HepG2 (cell line): ENCODE measurements around the gene THOP1. TPM values are rescaled to one million over a fixed set of nuclear protein-coding genes. Genes with fewer than 3 reads are reported as not detected.
A peak's percentile ranks its signal among the peaks of the same experiment; 100 is the strongest.

ENCODE experiments used
- AKAP8 ChIP-seq: sonication (generic); formaldehyde crosslinking; IDR thresholded peaks from 2 replicates; pipeline ENCODE4 v1.5.1; 2020; ENCODE audit warnings: mild to moderate bottlenecking, missing genetic modification reagents
- ARNTL ChIP-seq: sonication (generic); formaldehyde crosslinking; IDR thresholded peaks from 2 replicates; pipeline ENCODE4 v1.4.0; 2020; ENCODE audit warnings: mild to moderate bottlenecking, missing genetic modification reagents
- ATF6 ChIP-seq: sonication (generic); formaldehyde crosslinking; conservative IDR thresholded peaks from 2 replicates; pipeline ENCODE4 v1.4.0; 2020; ENCODE audit warnings: missing genetic modification reagents
- BCL6 ChIP-seq: IDR thresholded peaks from 2 replicates; pipeline ENCODE4 v1.6.1; 2016; ENCODE audit warnings: missing genetic modification reagents, missing compliant biosample characterization
- DBP ChIP-seq: sonication (generic); formaldehyde crosslinking; IDR thresholded peaks from 2 replicates; pipeline ENCODE4 v1.4.0; 2020; ENCODE audit warnings: missing genetic modification reagents; ENCODE audit errors: not compliant biosample characterization
- ETS1 ChIP-seq: sonication (generic); formaldehyde crosslinking; IDR thresholded peaks from 2 replicates; pipeline ENCODE4 v1.4.0; 2020; ENCODE audit warnings: missing genetic modification reagents
- FOXJ3 ChIP-seq: sonication (generic); formaldehyde crosslinking; IDR thresholded peaks from 2 replicates; pipeline ENCODE4 v1.4.0; 2020; ENCODE audit warnings: missing genetic modification reagents, mild to moderate bottlenecking, borderline replicate concordance
- FOXP4 ChIP-seq: sonication (generic); formaldehyde crosslinking; IDR thresholded peaks from 2 replicates; pipeline ENCODE4 v1.4.0; 2020; ENCODE audit warnings: missing genetic modification reagents
- HOMEZ ChIP-seq: IDR thresholded peaks from 2 replicates; pipeline ENCODE4 v1.6.1; 2016; ENCODE audit warnings: low read depth
- HOXA9 ChIP-seq: sonication (generic); formaldehyde crosslinking; IDR thresholded peaks from 2 replicates; pipeline ENCODE4 v1.8.1; 2022; ENCODE audit warnings: missing genetic modification reagents, mild to moderate bottlenecking, moderate library complexity, borderline replicate concordance
- KDM6A ChIP-seq: IDR thresholded peaks from 2 replicates; pipeline ENCODE4 v1.6.1; 2016; ENCODE audit warnings: low read depth
- TAF15 ChIP-seq: fragments of 200-400 bp; formaldehyde crosslinking; IDR thresholded peaks from one replicate; pipeline ENCODE4 v1.6.1; 2018; ENCODE audit warnings: mild to moderate bottlenecking, low read depth, low read length; ENCODE audit not compliant: poor library complexity, severe bottlenecking
- TBX3 ChIP-seq: fragments of 450-650 bp; IDR thresholded peaks from 2 replicates; pipeline ENCODE4 v1.6.1; 2017; ENCODE audit warnings: antibody characterized with exemption, mild to moderate bottlenecking, inconsistent platforms, borderline replicate concordance
- YEATS4 ChIP-seq: sonication (generic); formaldehyde crosslinking; IDR thresholded peaks from 2 replicates; pipeline ENCODE4 v1.4.0; 2020; ENCODE audit warnings: missing genetic modification reagents, borderline replicate concordance
- ZFP37 ChIP-seq: sonication (generic); formaldehyde crosslinking; IDR thresholded peaks from 2 replicates; pipeline ENCODE4 v1.4.0; 2020; ENCODE audit warnings: missing genetic modification reagents, borderline replicate concordance
- ZNF121 ChIP-seq: sonication (generic); formaldehyde crosslinking; IDR thresholded peaks from 2 replicates; pipeline ENCODE4 v1.5.0; 2020; ENCODE audit warnings: mild to moderate bottlenecking, missing genetic modification reagents
- ZNF33B ChIP-seq: sonication (generic); formaldehyde crosslinking; IDR thresholded peaks from 2 replicates; pipeline ENCODE4 v1.5.1; 2020; ENCODE audit warnings: mild to moderate bottlenecking, missing genetic modification reagents
- ZNF543 ChIP-seq: sonication (generic); formaldehyde crosslinking; IDR thresholded peaks from 2 replicates; pipeline ENCODE4 v1.4.0; 2020; ENCODE audit warnings: mild to moderate bottlenecking, missing genetic modification reagents
- ZNF563 ChIP-seq: sonication (generic); formaldehyde crosslinking; IDR thresholded peaks from 2 replicates; pipeline ENCODE4 v1.8.0; 2022; ENCODE audit warnings: mild to moderate bottlenecking, moderate library complexity, missing genetic modification reagents
- ZNF569 ChIP-seq: sonication (generic); formaldehyde crosslinking; IDR thresholded peaks from 2 replicates; pipeline ENCODE4 v1.5.0; 2020; ENCODE audit warnings: mild to moderate bottlenecking, missing genetic modification reagents, moderate library complexity, borderline replicate concordance
- ZNF749 ChIP-seq: sonication (generic); formaldehyde crosslinking; IDR thresholded peaks from 2 replicates; pipeline ENCODE4 v1.8.0; 2022; ENCODE audit warnings: mild to moderate bottlenecking, missing genetic modification reagents, moderate library complexity, borderline replicate concordance
- ZNF816 ChIP-seq: sonication (generic); formaldehyde crosslinking; IDR thresholded peaks from 2 replicates; pipeline ENCODE4 v1.8.0; 2022; ENCODE audit warnings: missing genetic modification reagents, mild to moderate bottlenecking, borderline replicate concordance
- ZZZ3 ChIP-seq: sonication (generic); formaldehyde crosslinking; IDR thresholded peaks from 2 replicates; pipeline ENCODE4 v1.4.0; 2020; ENCODE audit warnings: missing genetic modification reagents, mild to moderate bottlenecking, borderline replicate concordance
- polyA plus RNA-seq, 8 experiments: library from polyadenylated mRNA; depleted of rRNA in 3 of 8; stranded (reverse) in 7 of 8; unstranded in 1 of 8; fragments of >200 nt; fragmentation: Illumina TruSeq in 4 of 8; extraction: Trizol in 4 of 8; gene quantifications; 2 replicates each; pipeline versions ENCODE4 v1.2.1 to v1.2.3, GENCODE V29; 2011 to 2016; ENCODE audit warnings: low read depth in 4 of 8, missing spikeins in 1 of 8, mixed read lengths in 1 of 8; ENCODE audit not compliant: insufficient read depth in 1 of 8
- total RNA-seq, 5 experiments: library from RNA; depleted of rRNA; stranded (reverse); fragments of >200 nt; fragmentation: Illumina TruSeq; extraction: Trizol; gene quantifications; 2 replicates each; pipeline ENCODE4 v1.2.3, GENCODE V29; 2016; ENCODE audit warnings: low read depth in 1 of 5

The THOP1 gene
- total and polyA plus RNA-seq, 2 of the 13 experiments (the other 11 are each of a cell fraction or from before 2014, with no cell fraction given) = 74.4 to 116 TPM

- TF ChIP-seq ZNF569 (CRISPR knock-in tag) (no peak), DBP (no peak), ZNF33B (CRISPR knock-in tag) (no peak; the same call in 1 of the 2 replicates), KDM6A (CRISPR knock-in tag) (no peak), YEATS4 (0 out of 2 replicates have a peak, but pooled peaks have one; percentile 4), AKAP8 (CRISPR knock-in tag) (no peak), FOXJ3 (CRISPR knock-in tag) (no peak), ZNF121 (CRISPR knock-in tag) (no peak), FOXP4 (CRISPR knock-in tag) (no peak), ATF6 (CRISPR knock-in tag) (no peak), ZNF749 (CRISPR knock-in tag) (no peak; the same call in 1 of the 2 replicates), ARNTL (CRISPR knock-in tag) (no peak), TBX3 (no peak), ZNF563 (CRISPR knock-in tag) (no peak), ZFP37 (CRISPR knock-in tag) (no peak), ZNF816 (CRISPR knock-in tag) (no peak), HOXA9 (CRISPR knock-in tag) (no peak), HOMEZ (CRISPR knock-in tag) (no peak), ZZZ3 (CRISPR knock-in tag) (no peak), ZNF543 (CRISPR knock-in tag) (no peak; the same call in 1 of the 2 replicates), BCL6 (no peak), ETS1 (CRISPR knock-in tag) (no peak), TAF15 (no peak)
Observed at GRCh38 chr19:2820112-2820702, 34.9 kb downstream of the THOP1 start (continued).
